GM13977 (cell line): ENCODE results near the gene ZKSCAN8.

Experiments
- DNase-seq: peaks from one replicate; pipeline ENCODE4 v3.0.0; 2012; ENCODE audit warnings: low spot score
- in situ Hi-C: fragments of 300-500 bp; cut with MboI; formaldehyde crosslinking; loops from one replicate; pipeline ENCODE4 v1.12.0; 2022; ENCODE audit warnings: low sequenced_read_pairs, low pct_unique_long_range_greater_than_20kb, mixed read lengths, inconsistent platforms; ENCODE audit not compliant: unreplicated experiment
- TF ChIP-seq, protein P1 (sequence below): IDR thresholded peaks from 2 replicates; pipeline ENCODE4 v1.5.1; 2012; ENCODE audit warnings: mild to moderate bottlenecking, control low read depth; ENCODE audit not compliant: insufficient read depth; ENCODE audit errors: extremely low read depth, missing control alignments

ZKSCAN8 gene

DNA sequence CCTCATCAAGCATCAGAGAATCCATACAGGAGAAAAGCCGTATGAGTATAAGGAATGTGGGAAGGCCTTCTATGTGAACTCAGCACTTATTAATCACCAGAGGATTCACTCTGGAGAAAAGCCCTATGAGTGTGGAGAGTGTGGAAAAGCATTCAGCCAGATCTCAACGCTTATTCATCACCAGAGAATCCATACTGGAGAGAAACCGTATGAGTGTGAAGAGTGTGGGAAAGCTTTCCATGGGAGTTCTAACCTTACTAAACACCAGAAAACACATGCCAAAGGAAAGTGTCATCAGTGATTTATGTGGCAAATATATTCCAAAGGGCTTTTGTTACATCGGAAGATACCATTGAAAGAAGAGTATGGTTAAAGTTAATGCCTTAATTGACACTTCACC lies 25.4 kb downstream of the ZKSCAN8 start:
- TF ChIP-seq, protein P1, sequence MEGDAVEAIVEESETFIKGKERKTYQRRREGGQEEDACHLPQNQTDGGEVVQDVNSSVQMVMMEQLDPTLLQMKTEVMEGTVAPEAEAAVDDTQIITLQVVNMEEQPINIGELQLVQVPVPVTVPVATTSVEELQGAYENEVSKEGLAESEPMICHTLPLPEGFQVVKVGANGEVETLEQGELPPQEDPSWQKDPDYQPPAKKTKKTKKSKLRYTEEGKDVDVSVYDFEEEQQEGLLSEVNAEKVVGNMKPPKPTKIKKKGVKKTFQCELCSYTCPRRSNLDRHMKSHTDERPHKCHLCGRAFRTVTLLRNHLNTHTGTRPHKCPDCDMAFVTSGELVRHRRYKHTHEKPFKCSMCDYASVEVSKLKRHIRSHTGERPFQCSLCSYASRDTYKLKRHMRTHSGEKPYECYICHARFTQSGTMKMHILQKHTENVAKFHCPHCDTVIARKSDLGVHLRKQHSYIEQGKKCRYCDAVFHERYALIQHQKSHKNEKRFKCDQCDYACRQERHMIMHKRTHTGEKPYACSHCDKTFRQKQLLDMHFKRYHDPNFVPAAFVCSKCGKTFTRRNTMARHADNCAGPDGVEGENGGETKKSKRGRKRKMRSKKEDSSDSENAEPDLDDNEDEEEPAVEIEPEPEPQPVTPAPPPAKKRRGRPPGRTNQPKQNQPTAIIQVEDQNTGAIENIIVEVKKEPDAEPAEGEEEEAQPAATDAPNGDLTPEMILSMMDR = no peak
- DNase-seq = no peak
- in situ Hi-C loops = no loop called here

DNA sequence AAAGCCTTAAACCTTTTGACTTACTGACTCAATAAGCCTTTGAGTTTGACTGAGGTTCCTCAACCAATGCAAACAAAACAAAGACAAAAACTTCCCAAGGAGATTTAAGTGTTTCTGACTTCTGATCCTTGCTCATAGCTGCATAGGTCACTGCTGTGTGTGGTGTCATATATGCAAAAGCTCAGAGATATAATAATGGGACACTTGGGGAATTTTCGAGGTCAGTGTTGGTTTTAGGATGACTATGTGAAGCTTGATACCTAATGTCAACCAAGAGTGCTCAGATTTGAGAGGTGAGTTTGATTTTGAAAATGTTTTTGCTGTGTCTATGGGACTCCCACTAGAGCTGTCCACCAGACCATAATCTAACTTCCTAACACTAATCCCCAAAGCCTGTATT lies 26.2 kb downstream of the ZKSCAN8 start:
- DNase-seq = no peak
- TF ChIP-seq, protein P1 = no peak
- in situ Hi-C loops = no loop called here

DNA sequence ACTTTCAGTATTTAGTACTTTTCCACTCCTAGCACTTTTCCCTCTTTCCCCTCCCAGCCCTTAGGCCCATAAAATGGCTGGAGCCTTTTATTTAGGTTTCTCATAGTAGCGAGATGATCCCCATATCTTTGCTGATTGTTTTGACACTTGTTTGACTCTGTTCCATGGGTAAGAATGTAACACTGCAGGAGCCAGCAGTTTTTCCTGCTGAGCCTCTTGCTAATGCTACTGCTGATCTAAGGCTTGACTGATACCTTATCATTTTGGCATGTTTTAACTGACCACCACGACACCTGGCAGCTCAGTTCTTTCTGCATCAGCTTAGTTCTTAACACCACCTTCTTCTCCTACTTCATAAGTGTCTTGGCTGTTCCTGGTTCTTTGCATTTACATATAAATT lies 29.6 kb downstream of the ZKSCAN8 start:
- in situ Hi-C loops = no loop called here
- TF ChIP-seq, protein P1 = no peak
- no peak for DNase-seq

DNA sequence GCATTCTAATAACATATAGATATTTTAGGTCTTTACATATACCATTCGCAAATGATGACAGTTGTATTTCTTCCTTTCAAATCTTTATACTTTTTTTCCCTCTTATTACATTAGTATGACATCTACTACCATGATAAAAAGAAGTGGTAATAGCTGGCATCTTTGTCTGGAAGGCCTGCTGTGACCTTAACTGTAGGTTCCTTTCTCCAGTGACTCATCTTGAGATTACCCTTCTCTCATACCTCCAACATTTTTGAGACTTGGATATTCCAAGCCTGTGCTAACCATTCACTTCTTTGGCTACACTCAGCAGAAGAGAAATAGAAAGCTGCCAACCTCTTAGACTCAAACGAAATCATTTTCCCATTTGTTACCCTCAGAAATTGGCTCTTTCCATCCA lies 30.3 kb downstream of the ZKSCAN8 start:
- in situ Hi-C loops = no loop called here
- TF ChIP-seq, protein P1 = no peak
- DNase-seq = no peak

DNA sequence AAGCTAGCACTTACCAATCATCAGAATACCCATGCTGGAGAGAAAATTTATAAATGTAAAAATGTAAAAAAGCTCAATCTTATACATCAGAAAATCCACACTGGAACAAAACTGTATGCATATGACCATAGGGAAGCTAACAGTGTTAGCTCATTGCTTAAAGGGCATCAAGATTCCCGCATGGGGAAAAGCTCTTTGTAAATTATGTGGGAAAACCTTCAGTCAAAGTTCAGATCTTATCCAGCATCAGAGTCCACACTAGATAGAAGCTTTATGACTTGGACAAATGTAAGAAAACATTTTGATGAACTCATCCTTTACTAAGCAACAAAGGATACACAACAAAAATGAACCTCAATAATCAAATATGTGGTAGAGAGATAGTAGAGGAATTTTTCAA lies 34.7 kb downstream of the ZKSCAN8 start:
- in situ Hi-C loops = no loop called here
- TF ChIP-seq, protein P1 = no peak
- DNase-seq = no peak

DNA sequence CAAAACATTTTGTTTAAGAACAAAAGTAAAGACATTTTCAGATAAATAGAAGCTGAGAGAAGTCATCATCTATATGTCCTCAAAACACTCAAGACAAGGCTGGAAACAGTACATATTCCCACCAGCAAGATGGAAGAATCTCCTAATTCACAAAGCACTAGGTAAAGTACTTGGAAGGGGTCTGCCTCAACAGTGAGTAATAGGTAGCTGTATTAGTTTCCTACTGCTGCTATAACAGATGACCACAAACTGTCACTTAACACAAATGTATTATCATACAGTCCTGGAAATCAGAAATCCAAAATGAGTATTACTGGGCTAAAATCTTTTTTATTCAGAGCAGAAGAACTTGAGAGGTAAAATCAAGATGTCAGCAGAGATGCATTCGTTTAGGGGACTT lies 40.6 kb downstream of the ZKSCAN8 start:
- TF ChIP-seq, protein P1 = no peak
- in situ Hi-C loops = no loop called here
- no peak for DNase-seq
